Measurements from ENCODE around the gene PARD3B.

DNA sequence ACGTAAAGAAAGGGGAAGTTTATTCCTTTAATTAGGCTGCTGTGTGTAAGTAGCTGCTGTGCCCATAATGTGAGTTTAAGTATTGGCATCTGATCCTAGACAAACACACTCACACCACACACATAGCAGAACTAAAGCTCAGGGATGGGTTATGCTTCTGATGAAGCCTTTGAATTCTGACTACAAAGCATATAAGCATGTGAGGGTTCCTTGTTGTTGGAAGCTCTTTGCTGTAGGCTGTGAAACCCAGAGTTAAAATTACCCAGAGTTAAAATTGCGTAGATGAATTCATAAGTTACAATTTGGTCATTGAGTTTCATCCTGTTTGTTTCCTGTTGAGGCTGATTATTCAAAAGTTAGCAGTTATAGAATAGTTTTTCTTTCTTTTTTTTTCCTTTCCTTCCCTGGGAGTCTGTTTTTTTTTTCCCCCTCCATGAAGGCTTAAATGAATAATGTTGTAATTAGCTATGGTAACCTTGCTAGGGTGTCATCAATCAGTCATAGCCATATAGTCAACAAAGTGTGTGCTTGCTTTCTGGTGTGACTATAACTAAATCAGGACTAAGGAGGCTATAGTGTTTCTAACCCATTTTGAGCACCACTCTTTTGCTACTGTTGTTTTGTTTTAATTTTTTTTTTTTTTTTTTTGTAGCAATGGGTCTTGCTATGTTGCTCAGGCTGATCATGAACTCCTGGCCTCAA, 426.1 kb downstream of the PARD3B start:
- TF ChIP-seq, protein P1, sequence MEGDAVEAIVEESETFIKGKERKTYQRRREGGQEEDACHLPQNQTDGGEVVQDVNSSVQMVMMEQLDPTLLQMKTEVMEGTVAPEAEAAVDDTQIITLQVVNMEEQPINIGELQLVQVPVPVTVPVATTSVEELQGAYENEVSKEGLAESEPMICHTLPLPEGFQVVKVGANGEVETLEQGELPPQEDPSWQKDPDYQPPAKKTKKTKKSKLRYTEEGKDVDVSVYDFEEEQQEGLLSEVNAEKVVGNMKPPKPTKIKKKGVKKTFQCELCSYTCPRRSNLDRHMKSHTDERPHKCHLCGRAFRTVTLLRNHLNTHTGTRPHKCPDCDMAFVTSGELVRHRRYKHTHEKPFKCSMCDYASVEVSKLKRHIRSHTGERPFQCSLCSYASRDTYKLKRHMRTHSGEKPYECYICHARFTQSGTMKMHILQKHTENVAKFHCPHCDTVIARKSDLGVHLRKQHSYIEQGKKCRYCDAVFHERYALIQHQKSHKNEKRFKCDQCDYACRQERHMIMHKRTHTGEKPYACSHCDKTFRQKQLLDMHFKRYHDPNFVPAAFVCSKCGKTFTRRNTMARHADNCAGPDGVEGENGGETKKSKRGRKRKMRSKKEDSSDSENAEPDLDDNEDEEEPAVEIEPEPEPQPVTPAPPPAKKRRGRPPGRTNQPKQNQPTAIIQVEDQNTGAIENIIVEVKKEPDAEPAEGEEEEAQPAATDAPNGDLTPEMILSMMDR (IDR thresholded peaks at IDR 0.05; ENCODE audit: borderline replicate concordance, extremely low read depth, low read length, poor library complexity, severe bottlenecking), result no peak
- TF ChIP-seq EZH2 (IDR thresholded peaks at IDR 0.05; ENCODE audit: borderline replicate concordance, low read depth, low read length, severe bottlenecking), result no peak

Data from DND-41 (cell line).